ENCODE results near the gene P2RY6. TPM values are rescaled to one million over a fixed set of nuclear protein-coding genes. Genes with fewer than 3 reads are reported as not detected.

P2RY6 gene
- total RNA-seq, 1 donor from 2014 or later, result 1.0 TPM

GRCh38 chr11:73337846-73338245 is 65.7 kb downstream of the P2RY6 start:
- no peak for ATAC-seq

GRCh38 chr11:73338279-73338678 is 66.1 kb downstream of the P2RY6 start:
- ATAC-seq, result no peak

DNA sequence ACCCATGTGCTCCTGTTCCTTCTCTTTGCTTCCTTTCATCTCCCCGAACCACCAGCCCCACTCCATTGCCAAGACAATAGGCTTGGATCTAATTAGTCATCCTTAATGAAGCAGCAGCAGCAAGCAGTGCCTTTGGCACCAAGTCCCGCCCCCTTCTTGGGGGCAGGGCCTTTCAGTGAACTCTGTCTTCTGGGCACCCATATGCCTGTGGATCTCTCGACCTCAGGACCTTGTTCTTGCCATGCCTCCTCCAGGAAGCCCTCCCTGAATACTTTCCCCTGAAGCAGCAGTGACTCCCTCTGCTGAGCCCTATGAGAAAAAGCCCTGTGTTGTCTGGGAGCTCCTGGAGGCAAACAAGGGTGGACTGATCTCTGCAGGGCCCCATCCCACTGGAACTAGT is 68.0 kb downstream of the P2RY6 start:
- ATAC-seq, result no peak

- no peak for ATAC-seq
These were observed 70.5 kb downstream of the P2RY6 start for GRCh38 chr11:73342633-73343032.

DNA sequence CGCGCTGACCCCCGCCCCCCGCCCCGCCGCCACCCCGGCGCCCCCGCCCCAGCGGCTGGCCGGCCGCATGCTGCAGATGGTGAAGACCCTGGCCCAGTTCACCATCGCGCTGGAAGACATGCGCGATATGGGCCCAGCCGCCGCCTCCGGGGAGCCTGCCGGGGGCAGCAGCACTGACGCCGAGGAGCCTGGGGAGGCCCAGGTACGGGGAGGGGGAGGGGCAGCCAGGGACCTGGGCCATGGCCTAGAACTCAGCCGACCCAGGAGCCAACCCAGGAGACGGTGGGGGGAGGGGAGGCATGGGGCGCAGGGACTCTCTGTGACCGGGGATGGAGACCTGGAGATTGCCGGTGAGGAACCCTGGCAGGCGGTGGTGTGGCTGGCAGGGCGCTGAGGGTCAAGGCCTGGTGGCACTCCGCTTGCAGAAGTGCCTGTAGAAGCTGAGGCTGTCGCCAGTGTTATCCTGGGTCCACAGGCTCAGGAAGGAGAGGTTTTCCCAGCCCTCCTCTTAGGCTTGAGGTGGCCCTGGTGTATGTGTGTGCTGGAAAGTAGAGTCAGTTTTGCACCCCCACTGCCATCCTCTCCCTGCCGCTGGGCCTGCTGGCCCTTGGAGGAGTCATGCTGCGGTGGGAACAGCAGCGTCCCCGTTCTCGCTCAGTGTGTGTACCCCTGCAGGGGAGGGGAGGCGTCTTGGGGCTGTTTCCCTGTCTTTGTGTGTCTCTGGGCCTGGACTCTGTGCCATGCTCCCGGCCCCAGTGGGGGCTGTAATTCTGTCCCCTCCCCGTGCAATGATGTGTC is 71.1 kb downstream of the P2RY6 start:
- no peak for ATAC-seq

GRCh38 chr11:73344191-73344607 is 72.1 kb downstream of the P2RY6 start:
- no peak for ATAC-seq

DNA sequence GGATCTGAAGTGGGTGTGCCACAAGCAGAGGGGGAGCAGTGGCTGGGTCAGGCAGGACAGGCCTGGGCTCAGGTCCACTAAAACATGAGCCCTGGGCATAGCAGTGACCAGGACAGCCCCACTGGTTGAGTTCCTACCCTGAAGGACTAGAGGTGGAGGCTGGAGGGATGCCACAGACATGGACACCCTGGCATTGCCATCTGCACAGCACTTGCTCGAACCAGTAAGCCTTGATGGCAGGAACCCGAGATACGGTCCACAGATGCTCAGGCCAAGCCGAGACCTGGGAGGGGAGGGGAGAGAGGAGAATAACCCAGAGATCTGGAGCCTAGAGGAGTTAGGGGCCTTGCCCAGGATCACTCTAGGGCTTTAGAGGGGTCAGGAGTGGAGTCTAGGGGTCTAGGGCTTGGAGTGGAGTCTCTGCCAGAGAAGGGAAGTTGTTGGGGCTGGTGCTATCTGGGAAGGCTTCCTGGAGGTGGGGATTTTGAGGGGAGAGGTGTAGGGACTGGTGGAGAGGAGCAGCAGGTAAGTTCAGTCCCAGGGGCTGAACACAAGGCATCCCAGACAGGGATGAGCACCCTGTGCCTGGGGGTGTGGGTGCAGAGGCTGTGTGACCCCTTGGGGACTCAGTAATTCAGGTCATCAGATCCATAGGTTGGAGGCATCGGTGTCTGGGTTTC is 73.5 kb downstream of the P2RY6 start:
- no peak for ATAC-seq

GRCh38 chr11:73346186-73346935 is 74.2 kb downstream of the P2RY6 start:
- no peak for ATAC-seq

- no peak for ATAC-seq
These were observed 74.9 kb downstream of the P2RY6 start for GRCh38 chr11:73347067-73347466.

Other genes starting within 250 kb of the P2RY6 start
- 7.3 TPM for gene FCHSD2, start 130.0 kb upstream of the P2RY6 start, total RNA-seq
- gene P2RY2, start 54.1 kb upstream of the P2RY6 start, total RNA-seq, result 44.3 TPM
- gene ARHGEF17, start 35.9 kb downstream of the P2RY6 start, total RNA-seq, result 5.4 TPM
- gene RELT, start 104.1 kb downstream of the P2RY6 start, total RNA-seq, result 3.9 TPM

Measured in esophagus mucosa (tissue), 1 donor.